ENCODE results near the gene SMO. TPM values are rescaled to one million over a fixed set of nuclear protein-coding genes. Genes with fewer than 3 reads are reported as not detected.

SMO gene
- total RNA-seq, 2 donors from 2014 or later = 8.7 to 16.4 TPM

DNA sequence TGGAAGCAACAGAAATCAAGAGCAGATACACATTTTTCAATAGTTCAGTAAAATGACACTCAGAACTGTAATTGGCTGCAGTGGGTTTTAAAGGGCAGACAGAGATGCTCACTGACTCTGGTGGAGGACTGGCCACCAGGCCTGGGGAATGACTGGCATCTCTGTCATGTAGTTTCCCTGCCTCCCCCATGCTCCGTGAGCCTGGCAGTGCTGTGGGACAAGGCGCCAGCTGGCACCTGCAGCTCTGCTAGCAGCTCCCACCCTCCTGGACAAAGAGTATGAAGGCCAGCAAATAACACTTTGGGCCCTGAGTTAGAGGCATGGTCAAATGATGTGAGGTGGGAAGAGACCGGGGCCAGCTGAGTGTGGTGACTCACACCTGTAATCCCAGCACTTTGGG is 28.9 kb upstream of the SMO start:
- Histone ChIP-seq H3K36me3 (no peaks in the 10 kb centered on the region), H3K27me3 (replicated peaks; ENCODE audit: insufficient read depth) (no peaks in the 10 kb centered on the region), H3K9me3 (no peaks in the 10 kb centered on the region), H3K4me1 (ENCODE audit: control insufficient read depth in 1 of 2, low read depth in 2 of 2) (no peaks in the 10 kb centered on the region), H3K4me3 (no peak overlapping the region), H3K27ac (no peak overlapping the region)
- no peak for ATAC-seq (ENCODE audit: insufficient number of reproducible peaks, low FRiP score, low read depth)
- TF ChIP-seq, protein P1, sequence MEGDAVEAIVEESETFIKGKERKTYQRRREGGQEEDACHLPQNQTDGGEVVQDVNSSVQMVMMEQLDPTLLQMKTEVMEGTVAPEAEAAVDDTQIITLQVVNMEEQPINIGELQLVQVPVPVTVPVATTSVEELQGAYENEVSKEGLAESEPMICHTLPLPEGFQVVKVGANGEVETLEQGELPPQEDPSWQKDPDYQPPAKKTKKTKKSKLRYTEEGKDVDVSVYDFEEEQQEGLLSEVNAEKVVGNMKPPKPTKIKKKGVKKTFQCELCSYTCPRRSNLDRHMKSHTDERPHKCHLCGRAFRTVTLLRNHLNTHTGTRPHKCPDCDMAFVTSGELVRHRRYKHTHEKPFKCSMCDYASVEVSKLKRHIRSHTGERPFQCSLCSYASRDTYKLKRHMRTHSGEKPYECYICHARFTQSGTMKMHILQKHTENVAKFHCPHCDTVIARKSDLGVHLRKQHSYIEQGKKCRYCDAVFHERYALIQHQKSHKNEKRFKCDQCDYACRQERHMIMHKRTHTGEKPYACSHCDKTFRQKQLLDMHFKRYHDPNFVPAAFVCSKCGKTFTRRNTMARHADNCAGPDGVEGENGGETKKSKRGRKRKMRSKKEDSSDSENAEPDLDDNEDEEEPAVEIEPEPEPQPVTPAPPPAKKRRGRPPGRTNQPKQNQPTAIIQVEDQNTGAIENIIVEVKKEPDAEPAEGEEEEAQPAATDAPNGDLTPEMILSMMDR (IDR thresholded peaks at IDR 0.05) = no peak
- DNase-seq (ENCODE audit: low spot score) = no peak

DNA sequence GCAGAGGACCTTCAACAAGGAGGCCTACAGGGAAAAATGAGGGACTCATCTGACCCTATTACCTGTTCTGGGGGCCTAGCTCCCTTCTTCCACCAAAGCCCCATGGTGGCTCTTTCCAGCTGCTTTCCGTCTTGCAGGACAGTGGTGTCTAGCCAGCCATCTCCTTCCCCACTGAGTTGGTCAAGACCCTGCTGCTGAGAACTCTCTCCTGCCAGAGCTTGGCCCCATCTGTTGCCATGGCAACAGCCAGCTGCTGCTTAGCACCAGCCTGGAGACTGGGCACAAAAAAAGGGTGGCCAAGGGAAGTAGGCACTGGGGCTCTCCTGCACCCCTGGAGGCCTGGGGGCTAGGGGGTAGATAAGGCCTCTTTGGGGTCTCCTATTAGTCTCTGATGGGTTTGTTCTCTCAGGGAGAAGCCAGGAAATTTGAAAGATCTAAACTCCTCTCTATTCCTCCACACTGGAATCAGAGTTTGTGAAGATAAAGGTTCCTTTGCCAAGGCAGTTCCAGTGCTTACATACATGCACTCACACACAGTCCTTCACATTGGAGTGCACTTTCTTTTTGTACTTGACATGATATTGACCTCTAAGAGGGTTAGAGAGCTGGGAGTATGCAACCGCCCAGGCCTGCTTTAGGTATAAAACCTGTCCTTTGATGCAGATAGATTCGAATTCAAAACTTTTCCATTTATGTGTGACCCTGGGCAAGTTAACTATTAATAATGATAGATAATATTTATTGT is 28.1 kb upstream of the SMO start:
- Histone ChIP-seq H3K36me3 (no peaks in the 10 kb centered on the region), H3K9me3 (no peaks in the 10 kb centered on the region), H3K27ac (no peak overlapping the region), H3K27me3 (replicated peaks; ENCODE audit: insufficient read depth) (no peaks in the 10 kb centered on the region), H3K4me1 (ENCODE audit: control insufficient read depth in 1 of 2, low read depth in 2 of 2) (no peaks in the 10 kb centered on the region), H3K4me3 (no peak overlapping the region)
- TF ChIP-seq, protein P1 (IDR thresholded peaks at IDR 0.05) = no peak
- no peak for ATAC-seq (ENCODE audit: insufficient number of reproducible peaks, low FRiP score, low read depth)
- no peak for DNase-seq (ENCODE audit: low spot score)

DNA sequence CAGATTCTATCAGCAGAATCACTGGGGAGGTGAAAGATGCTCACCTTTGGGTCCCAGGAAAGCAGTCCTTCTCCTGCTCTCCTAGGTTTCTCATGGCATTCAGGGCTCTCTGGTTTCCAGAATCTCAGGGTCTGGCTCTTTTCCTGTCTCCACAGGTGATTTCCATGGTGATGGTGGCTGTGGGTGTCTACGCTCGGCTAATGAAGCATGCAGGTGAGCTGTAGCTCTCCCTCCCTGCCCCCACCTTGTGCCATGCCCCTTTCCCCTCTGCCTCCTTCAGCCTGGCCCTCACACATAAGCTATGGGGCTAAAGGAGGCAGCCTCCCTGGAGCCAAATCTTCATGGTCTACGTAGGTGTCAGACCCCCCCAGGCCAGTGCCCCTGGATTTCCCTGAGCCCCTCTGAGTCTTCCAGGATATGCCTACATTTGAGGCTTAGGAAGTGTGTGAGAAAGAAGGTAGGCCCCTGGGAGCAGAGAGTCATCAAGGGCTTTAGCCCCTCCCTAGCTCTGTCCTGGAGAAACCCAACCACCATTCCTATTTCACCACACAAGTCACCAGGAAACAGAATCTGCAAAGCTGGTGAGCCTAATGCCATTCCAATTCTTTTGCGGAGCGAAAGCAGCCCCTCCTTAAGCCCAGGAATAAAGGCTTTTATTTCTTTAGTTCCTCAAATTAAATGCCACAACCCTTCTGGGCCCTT is 26.8 kb upstream of the SMO start:
- ATAC-seq (ENCODE audit: insufficient number of reproducible peaks, low FRiP score, low read depth) (no peak), DNase-seq (ENCODE audit: low spot score) (no peak)
- H3K4me3 ChIP-seq = no peak overlapping the region
- TF ChIP-seq, protein P1 (IDR thresholded peaks at IDR 0.05) = no peak
- H3K27ac ChIP-seq = no peak overlapping the region
- H3K36me3 ChIP-seq = no peaks in the 10 kb centered on the region
- no peaks in the 10 kb centered on the region for H3K4me1 ChIP-seq (ENCODE audit: control insufficient read depth in 1 of 2, low read depth in 2 of 2)
- no peaks in the 10 kb centered on the region for H3K27me3 ChIP-seq (replicated peaks; ENCODE audit: insufficient read depth)
- H3K9me3 ChIP-seq = no peaks in the 10 kb centered on the region

DNA sequence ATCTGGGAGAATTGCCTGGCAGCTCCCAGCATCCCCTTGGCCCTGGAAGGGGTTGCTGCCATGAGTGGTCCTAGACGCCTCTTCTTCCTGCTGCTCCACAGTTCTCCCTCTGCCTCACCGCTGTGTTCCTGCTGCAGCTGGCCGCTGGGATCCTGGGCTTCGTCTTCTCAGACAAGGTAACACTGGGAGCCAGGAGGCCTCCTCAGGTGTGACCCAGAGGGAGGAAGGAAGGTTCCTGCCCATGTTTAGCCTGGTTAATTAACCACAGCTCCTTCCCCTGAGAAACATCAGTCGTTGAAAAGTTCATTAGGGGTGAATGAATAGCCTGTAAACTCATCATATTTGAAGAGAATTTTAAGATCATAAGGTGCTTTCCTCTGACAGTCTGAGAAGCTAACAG is 25.7 kb upstream of the SMO start:
- TF ChIP-seq, protein P1 (IDR thresholded peaks at IDR 0.05) = no peak
- no peak for ATAC-seq (ENCODE audit: insufficient number of reproducible peaks, low FRiP score, low read depth)
- Histone ChIP-seq H3K27ac (no peak overlapping the region), H3K4me1 (ENCODE audit: control insufficient read depth in 1 of 2, low read depth in 2 of 2) (no peaks in the 10 kb centered on the region), H3K4me3 (no peak overlapping the region), H3K9me3 (no peaks in the 10 kb centered on the region), H3K36me3 (no peaks in the 10 kb centered on the region), H3K27me3 (replicated peaks; ENCODE audit: insufficient read depth) (no peaks in the 10 kb centered on the region)
- no peak for DNase-seq (ENCODE audit: low spot score)

DNA sequence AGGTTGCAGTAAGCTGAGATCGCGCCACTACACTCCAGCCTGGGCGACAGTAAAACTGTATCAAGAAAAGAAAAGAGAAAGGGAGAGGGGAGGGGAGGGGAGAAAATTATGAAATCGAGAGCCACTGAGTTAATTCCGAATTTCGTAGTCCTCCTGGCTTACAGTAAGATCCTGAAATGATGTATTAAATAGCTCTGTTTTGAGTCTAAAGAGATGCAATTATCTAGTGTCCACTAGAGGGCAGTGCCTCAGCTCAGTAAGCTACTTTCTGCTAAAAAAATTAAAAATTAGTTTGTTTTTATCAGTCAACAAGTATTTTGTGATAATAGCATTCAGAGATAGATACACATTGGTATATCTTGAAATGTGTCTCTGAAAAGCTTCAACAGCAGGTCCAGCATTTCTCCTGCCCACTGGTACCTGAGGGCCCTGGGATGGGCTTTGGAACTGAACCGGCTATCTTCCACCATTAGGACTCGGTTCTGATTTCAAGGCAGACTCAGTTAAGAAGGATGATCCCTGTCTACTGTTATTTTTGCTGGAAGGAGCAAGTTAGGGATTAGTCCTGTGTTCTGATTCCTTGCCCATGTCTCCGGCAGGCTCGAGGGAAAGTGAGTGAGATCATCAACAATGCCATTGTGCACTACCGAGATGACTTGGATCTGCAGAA is 24.4 kb upstream of the SMO start:
- H3K4me1 ChIP-seq (ENCODE audit: control insufficient read depth in 1 of 2, low read depth in 2 of 2) = peaks cover 3 to 9% of the 10 kb centered on the region in 2 donors
- no peaks in the 10 kb centered on the region for H3K9me3 ChIP-seq
- H3K27ac ChIP-seq = no peak overlapping the region
- no peak for DNase-seq (ENCODE audit: low spot score)
- H3K27me3 ChIP-seq (replicated peaks; ENCODE audit: insufficient read depth) = no peaks in the 10 kb centered on the region
- H3K36me3 ChIP-seq = no peaks in the 10 kb centered on the region
- no peak for ATAC-seq (ENCODE audit: insufficient number of reproducible peaks, low FRiP score, low read depth)
- TF ChIP-seq, protein P1 (IDR thresholded peaks at IDR 0.05) = peak; percentile 87
- no peak overlapping the region for H3K4me3 ChIP-seq

Data from thoracic aorta (tissue), 2 donors.